Calu3 (cell line): ENCODE results near the gene MRGPRX2. TPM values are rescaled to one million over a fixed set of nuclear protein-coding genes. Genes with fewer than 3 reads are reported as not detected.

Source experiments
- BruUV-seq: library from RNA; stranded (reverse); fragments of 400-500 nt; replicated peaks from 2 replicates; lab custom pipeline; 2021; lab: Mats Ljungman, UMichigan
- CTCF ChIA-PET: fragments of 300-600 bp; sonication (Branson Sonifier 250); formaldehyde crosslinking; loops from one replicate; lab custom pipeline; 2022; ENCODE audit warnings: antibody characterized with exemption; lab: Charles Lee
- DNase-seq: peaks from one replicate; pipeline ENCODE4 v3.0.0; 2022
- H3K27ac Mint-ChIP-seq: one replicate; pipeline ENCODE4 v1.8.0; 2022; ENCODE audit warnings: mixed read lengths; ENCODE audit not compliant: unreplicated experiment
- H3K27me3 Mint-ChIP-seq: one replicate; pipeline ENCODE4 v1.8.0; 2022; ENCODE audit warnings: mixed read lengths; ENCODE audit not compliant: unreplicated experiment
- H3K36me3 Mint-ChIP-seq: one replicate; pipeline ENCODE4 v1.8.0; 2022; ENCODE audit warnings: mild to moderate bottlenecking, moderate library complexity, mixed read lengths; ENCODE audit not compliant: insufficient read depth, unreplicated experiment
- H3K4me1 Mint-ChIP-seq: one replicate; pipeline ENCODE4 v1.8.0; 2022; ENCODE audit warnings: mild to moderate bottlenecking, low read depth, mixed read lengths; ENCODE audit not compliant: unreplicated experiment
- H3K4me3 Mint-ChIP-seq: one replicate; pipeline ENCODE4 v1.8.0; 2022; ENCODE audit warnings: mild to moderate bottlenecking, low read depth, moderate library complexity, mixed read lengths; ENCODE audit not compliant: unreplicated experiment
- H3K9me3 Mint-ChIP-seq: one replicate; pipeline ENCODE4 v1.8.0; 2022; ENCODE audit warnings: low read depth, mixed read lengths; ENCODE audit not compliant: unreplicated experiment
- CTCF ChIP-seq: fragments of 200-600 bp; IDR thresholded peaks from one replicate; pipeline ENCODE4 v1.8.0; 2022; ENCODE audit warnings: antibody characterized with exemption; ENCODE audit not compliant: unreplicated experiment
- intact Hi-C: fragments of 100-400 bp; cut with micrococcal nuclease; formaldehyde crosslinking; loops from one replicate; pipeline ENCODE4 v1.10.0; 2022; ENCODE audit not compliant: unreplicated experiment
- total RNA-seq: library from RNA; stranded (reverse); gene quantifications from 2 replicates; pipeline ENCODE4 v1.2.3, GENCODE V29; 2022

The MRGPRX2 gene
- total RNA-seq, 1 experiment from 2014 or later = not detected

- Mint-ChIP-seq H3K4me3 (no peak overlapping the region), H3K27ac (no peak overlapping the region), H3K36me3 (no peaks in the 10 kb centered on the region), H3K4me1 (peaks cover 17% of the 10 kb centered on the region), H3K9me3 (no peaks in the 10 kb centered on the region), H3K27me3 (peaks cover 29% of the 10 kb centered on the region)
- TF ChIP-seq CTCF = no peak
- CTCF ChIA-PET = interaction anchor here (0.8 to 1.2 kb wide), 2 partner anchors 254 to 483 kb away, joined by 3 to 5 read pairs; no protein-coding TSS in a partner anchor
- intact Hi-C loops = loop anchor here (5.0 to 10.0 kb wide), 3 partner anchors 92 to 240 kb away; no protein-coding TSS in a partner anchor
- peak; percentile 25 for DNase-seq
- no TSS peak for BruUV-seq
These were observed 11.9 kb upstream of the MRGPRX2 start for GRCh38 chr11:19072464-19072863.

GRCh38 chr11:19071255-19071654 is 10.7 kb upstream of the MRGPRX2 start:
- intact Hi-C loops = loop anchor here (1.0 to 10.0 kb wide), 4 partner anchors 94 to 482 kb away; no protein-coding TSS in a partner anchor
- DNase-seq = peak; percentile 79
- no peak overlapping the region for H3K4me3 Mint-ChIP-seq
- H3K27me3 Mint-ChIP-seq = peaks cover 41% of the 10 kb centered on the region
- no peaks in the 10 kb centered on the region for H3K9me3 Mint-ChIP-seq
- no TSS peak for BruUV-seq
- TF ChIP-seq CTCF = peak; percentile 94
- CTCF ChIA-PET = interaction anchor here (0.6 to 1.4 kb wide), 10 partner anchors 8 to 1677 kb away, joined by 3 to 10 read pairs (median 4); partner anchors contain the start of genes E2F8 and ZDHHC13
- H3K27ac Mint-ChIP-seq = no peak overlapping the region
- peaks cover 7% of the 10 kb centered on the region for H3K4me1 Mint-ChIP-seq
- H3K36me3 Mint-ChIP-seq = no peaks in the 10 kb centered on the region

- no peak overlapping the region for H3K27ac Mint-ChIP-seq
- H3K9me3 Mint-ChIP-seq = no peaks in the 10 kb centered on the region
- no TSS peak for BruUV-seq
- intact Hi-C loops = no loop called here
- CTCF ChIA-PET = no interaction called here
- DNase-seq = no peak
- H3K4me3 Mint-ChIP-seq = no peak overlapping the region
- H3K4me1 Mint-ChIP-seq = no peaks in the 10 kb centered on the region
- H3K36me3 Mint-ChIP-seq = no peaks in the 10 kb centered on the region
- H3K27me3 Mint-ChIP-seq = peaks cover 97% of the 10 kb centered on the region
- TF ChIP-seq CTCF = no peak
These were observed 684 bp downstream of the MRGPRX2 start for GRCh38 chr11:19059833-19060232.

GRCh38 chr11:19055905-19056304 is 4.6 kb downstream of the MRGPRX2 start:
- H3K36me3 Mint-ChIP-seq = no peaks in the 10 kb centered on the region
- no peak overlapping the region for H3K27ac Mint-ChIP-seq
- H3K4me3 Mint-ChIP-seq = no peak overlapping the region
- peaks cover 5% of the 10 kb centered on the region for H3K9me3 Mint-ChIP-seq
- CTCF ChIA-PET = no interaction called here
- no peaks in the 10 kb centered on the region for H3K4me1 Mint-ChIP-seq
- H3K27me3 Mint-ChIP-seq = peaks cover 75% of the 10 kb centered on the region
- intact Hi-C loops = no loop called here
- TF ChIP-seq CTCF = no peak
- no peak for DNase-seq
- BruUV-seq = no TSS peak
